CD4-positive, CD25-positive, alpha-beta regulatory T cell (primary cell): Measurements from ENCODE around the gene MFGE8. TPM values are rescaled to one million over a fixed set of nuclear protein-coding genes. Genes with fewer than 3 reads are reported as not detected.

ENCODE experiments used
- ATAC-seq, 2 donors: fragments of 150-1000 bp; cut with Tn5 transposase; one replicate each; pipeline ENCODE4 v1.10.0; 2021; ENCODE audit warnings: low read depth in 2 of 2, moderate number of reproducible peaks in 2 of 2, moderate library complexity in 1 of 2
- DNase-seq, 3 donors: peaks; one replicate each; pipeline versions ENCODE4 v3.0.0 to v3.0.0-alpha.2; 2012 to 2022; ENCODE audit warnings: mixed read lengths in 1 of 3
- H3K27ac ChIP-seq: one replicate; pipeline ENCODE4 v1.7.0; 2013; ENCODE audit warnings: mild to moderate bottlenecking, low read length; ENCODE audit not compliant: insufficient read depth, poor library complexity, severe bottlenecking
- H3K27me3 ChIP-seq: one replicate; pipeline ENCODE4 v1.7.0; 2013; ENCODE audit warnings: low read length; ENCODE audit not compliant: control insufficient read depth, insufficient read depth
- H3K36me3 ChIP-seq: one replicate; pipeline ENCODE4 v1.7.0; 2013; ENCODE audit warnings: mild to moderate bottlenecking, low read length, moderate library complexity; ENCODE audit not compliant: control insufficient read depth, insufficient read depth
- H3K4me1 ChIP-seq: 2 replicates; pipeline ENCODE4 v1.7.0; 2013; ENCODE audit warnings: mild to moderate bottlenecking, low read length; ENCODE audit not compliant: insufficient read depth, control insufficient read depth, poor library complexity, severe bottlenecking
- H3K4me3 ChIP-seq: one replicate; pipeline ENCODE4 v1.7.0; 2013; ENCODE audit warnings: low read depth, mild to moderate bottlenecking, low read length, moderate library complexity
- H3K9me3 ChIP-seq, 2 experiments: 1 replicate in 1 of 2; 2 replicates in 1 of 2; pipeline ENCODE4 v1.7.0; 2013; ENCODE audit warnings: low read length in 2 of 2, mild to moderate bottlenecking in 1 of 2, moderate library complexity in 1 of 2; ENCODE audit not compliant: control insufficient read depth in 2 of 2
- H3K27ac Mint-ChIP-seq, 3 donors: one replicate each; pipeline ENCODE4 v1.8.0; 2020 to 2022; ENCODE audit warnings: mild to moderate bottlenecking in 3 of 3, mixed read lengths in 3 of 3, moderate library complexity in 2 of 3
- H3K27me3 Mint-ChIP-seq: one replicate; pipeline ENCODE4 v1.8.0; 2022; ENCODE audit warnings: mild to moderate bottlenecking, mixed read lengths
- H3K36me3 Mint-ChIP-seq: one replicate; pipeline ENCODE4 v1.8.0; 2020; ENCODE audit warnings: mixed read lengths
- H3K4me1 Mint-ChIP-seq, 4 donors: one replicate each; pipeline ENCODE4 v1.8.0; 2020 to 2022; ENCODE audit warnings: mixed read lengths in 4 of 4, mild to moderate bottlenecking in 1 of 4
- H3K4me3 Mint-ChIP-seq, 4 donors: one replicate each; pipeline ENCODE4 v1.8.0; 2020 to 2022; ENCODE audit warnings: mild to moderate bottlenecking in 4 of 4, mixed read lengths in 4 of 4, moderate library complexity in 3 of 4
- H3K9me3 Mint-ChIP-seq, 7 donors: one replicate each; pipeline ENCODE4 v1.8.0; 2020 to 2022; ENCODE audit warnings: mixed read lengths in 7 of 7, mild to moderate bottlenecking in 3 of 7, moderate library complexity in 2 of 7
- polyA plus RNA-seq, 4 donors: library from polyadenylated mRNA; unstranded; fragments of 300-500 nt; fragmentation: Illumina TruSeq; gene quantifications; one replicate each; pipeline ENCODE4 v1.2.3, GENCODE V29; 2021
- total RNA-seq: library from RNA; stranded (reverse); gene quantifications from one replicate; pipeline ENCODE4 v1.2.3, GENCODE V29; 2022

Gene MFGE8
- total and polyA plus RNA-seq, 5 donors from 2014 or later: 14.0 to 149 (median 14.4) TPM

DNA sequence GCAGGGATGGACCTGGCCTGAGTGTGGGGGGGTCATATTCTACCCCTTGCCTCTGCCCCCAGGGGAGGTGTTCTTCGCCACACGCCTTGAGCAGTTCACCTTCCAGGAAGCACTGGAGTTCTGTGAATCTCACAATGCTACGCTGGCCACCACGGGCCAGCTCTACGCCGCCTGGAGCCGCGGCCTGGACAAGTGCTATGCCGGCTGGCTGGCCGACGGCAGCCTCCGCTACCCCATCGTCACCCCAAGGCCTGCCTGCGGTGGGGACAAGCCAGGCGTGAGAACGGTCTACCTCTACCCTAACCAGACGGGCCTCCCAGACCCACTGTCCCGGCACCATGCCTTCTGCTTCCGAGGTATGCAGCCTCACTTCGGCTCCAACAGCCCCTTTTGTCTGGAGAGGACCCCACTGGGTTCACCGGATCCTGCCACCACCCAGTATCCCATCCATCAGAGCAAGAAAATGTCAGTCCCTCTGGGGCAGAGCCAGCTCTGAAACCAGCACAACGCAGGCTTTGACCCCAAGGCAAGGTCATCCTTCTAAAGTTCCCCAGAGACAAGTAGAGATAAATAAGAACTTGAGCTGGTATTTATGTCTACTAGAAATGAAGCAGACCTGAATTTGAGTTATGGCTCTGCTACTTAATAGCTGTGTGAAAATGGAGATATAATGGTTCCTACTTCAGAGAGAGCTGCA lies 63.7 kb downstream of the MFGE8 start:
- peaks cover 0 to 5% (median 2%) of the 10 kb centered on the region in 4 donors for H3K4me1 Mint-ChIP-seq
- no peaks in the 10 kb centered on the region for H3K27me3 ChIP-seq
- no peaks in the 10 kb centered on the region for H3K36me3 ChIP-seq
- H3K9me3 Mint-ChIP-seq: peaks cover 0 to 15% (median 0%) of the 10 kb centered on the region in 7 donors
- ATAC-seq: no peak
- no peak overlapping the region for H3K4me3 Mint-ChIP-seq
- H3K27ac Mint-ChIP-seq: peak overlapping the region in 1 of 3 donors; percentile 85
- H3K27ac ChIP-seq: no peak overlapping the region
- H3K36me3 Mint-ChIP-seq: no peaks in the 10 kb centered on the region
- no peak for DNase-seq
- H3K27me3 Mint-ChIP-seq: peaks cover 9% of the 10 kb centered on the region
- H3K9me3 ChIP-seq: peaks cover 10 to 17% of the 10 kb centered on the region in 2 experiments
- H3K4me3 ChIP-seq: no peak overlapping the region
- no peaks in the 10 kb centered on the region for H3K4me1 ChIP-seq

Other genes starting within 250 kb of the MFGE8 start
- gene ACAN, start 109.9 kb downstream of the MFGE8 start, total RNA-seq: not detected
- under 1 TPM in 2 of 4 donors, not detected in 2; 0.06 to 0.32 TPM for gene ACAN, start 109.9 kb downstream of the MFGE8 start, polyA plus RNA-seq
- 251 TPM for gene HAPLN3, start 17.8 kb downstream of the MFGE8 start, total RNA-seq
- gene HAPLN3, start 17.8 kb downstream of the MFGE8 start, polyA plus RNA-seq: 100 to 1,000 TPM in 1 of 4 donors, 10 to 100 TPM in 3; 76.8 to 108 (median 93.3) TPM
- gene ABHD2, start 175.1 kb upstream of the MFGE8 start, total RNA-seq: 67.8 TPM
- 10 to 100 TPM; 18.7 to 30.2 (median 21.2) TPM for gene ABHD2, start 175.1 kb upstream of the MFGE8 start, polyA plus RNA-seq